ENCODE measurements around the gene SDHA.

DNA sequence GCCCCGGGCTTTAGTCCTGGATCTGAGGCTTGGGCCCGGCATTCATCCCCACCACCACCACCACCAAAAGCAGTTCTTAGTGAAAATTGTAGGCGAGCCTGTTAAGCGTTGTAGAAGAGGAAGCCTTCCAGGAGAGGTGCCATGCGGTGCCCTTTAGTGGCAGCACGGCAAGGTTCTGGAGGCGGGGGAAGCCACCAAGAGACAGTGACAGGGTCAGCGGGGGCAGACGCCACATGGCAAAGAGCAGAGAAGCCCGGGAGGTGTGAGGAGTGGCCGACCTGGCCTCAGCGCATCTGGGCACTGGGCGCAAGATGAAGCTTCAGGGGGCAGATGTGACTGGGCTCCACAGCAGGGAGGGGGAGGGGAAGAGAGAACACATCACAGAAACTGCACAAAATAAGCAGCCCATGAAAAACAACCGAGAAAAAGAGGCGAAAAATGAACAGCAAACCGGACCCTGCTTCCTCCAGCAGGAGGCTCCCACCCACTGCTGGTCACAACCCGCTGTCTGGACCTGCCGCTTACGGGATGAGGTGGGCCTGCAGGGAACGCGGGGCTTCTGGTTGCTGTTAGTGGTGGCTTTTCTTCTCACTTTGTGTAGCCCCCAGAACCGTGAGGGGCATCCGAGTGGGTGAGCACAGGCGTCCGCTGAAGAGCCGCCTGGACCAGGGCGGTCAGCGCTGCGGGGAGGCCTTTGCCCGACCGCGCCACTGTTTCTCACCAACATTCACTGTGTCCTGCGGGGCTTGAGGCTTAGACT is 22.5 kb upstream of the SDHA start:
- TF ChIP-seq CTCF (IDR thresholded peaks at IDR 0.05), result no peak
- TF ChIP-seq POLR2AphosphoS5 (IDR thresholded peaks at IDR 0.05), result no peak
